ENCODE results near the gene ANKS4B. TPM values are rescaled to one million over a fixed set of nuclear protein-coding genes. Genes with fewer than 3 reads are reported as not detected.
"Not testable (repeated sequence)": the region's sequence is repeated elsewhere in the genome, so short reads cannot be mapped to it uniquely, and the experiment has no call there.

Gene ANKS4B
- total and polyA plus RNA-seq, 2 experiments from 2014 or later = not detected

GRCh38 chr16:21239646-21240045 lies 6.1 kb downstream of the ANKS4B start:
- TF ChIP-seq, protein P1, sequence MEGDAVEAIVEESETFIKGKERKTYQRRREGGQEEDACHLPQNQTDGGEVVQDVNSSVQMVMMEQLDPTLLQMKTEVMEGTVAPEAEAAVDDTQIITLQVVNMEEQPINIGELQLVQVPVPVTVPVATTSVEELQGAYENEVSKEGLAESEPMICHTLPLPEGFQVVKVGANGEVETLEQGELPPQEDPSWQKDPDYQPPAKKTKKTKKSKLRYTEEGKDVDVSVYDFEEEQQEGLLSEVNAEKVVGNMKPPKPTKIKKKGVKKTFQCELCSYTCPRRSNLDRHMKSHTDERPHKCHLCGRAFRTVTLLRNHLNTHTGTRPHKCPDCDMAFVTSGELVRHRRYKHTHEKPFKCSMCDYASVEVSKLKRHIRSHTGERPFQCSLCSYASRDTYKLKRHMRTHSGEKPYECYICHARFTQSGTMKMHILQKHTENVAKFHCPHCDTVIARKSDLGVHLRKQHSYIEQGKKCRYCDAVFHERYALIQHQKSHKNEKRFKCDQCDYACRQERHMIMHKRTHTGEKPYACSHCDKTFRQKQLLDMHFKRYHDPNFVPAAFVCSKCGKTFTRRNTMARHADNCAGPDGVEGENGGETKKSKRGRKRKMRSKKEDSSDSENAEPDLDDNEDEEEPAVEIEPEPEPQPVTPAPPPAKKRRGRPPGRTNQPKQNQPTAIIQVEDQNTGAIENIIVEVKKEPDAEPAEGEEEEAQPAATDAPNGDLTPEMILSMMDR (IDR thresholded peaks at IDR 0.05; ENCODE audit: low read depth, low read length) = no peak
- H3K27ac ChIP-seq = no peak overlapping the region
- H3K4me1 ChIP-seq (ENCODE audit: low read depth) = no peaks in the 10 kb centered on the region
- no peak for DNase-seq (ENCODE audit: low read depth in 1 of 2, low spot score in 1 of 2)
- no peaks in the 10 kb centered on the region for H3K9me3 ChIP-seq (ENCODE audit: low read depth)
- H3K36me3 ChIP-seq = no peaks in the 10 kb centered on the region
- H3K4me3 ChIP-seq = no peak overlapping the region
- H3K27me3 ChIP-seq = no peaks in the 10 kb centered on the region

GRCh38 chr16:21242756-21243155 lies 9.3 kb downstream of the ANKS4B start:
- Histone ChIP-seq H3K27me3 (no peaks in the 10 kb centered on the region), H3K4me3 (no peak overlapping the region), H3K27ac (no peak overlapping the region), H3K4me1 (ENCODE audit: low read depth) (no peaks in the 10 kb centered on the region), H3K36me3 (no peaks in the 10 kb centered on the region), H3K9me3 (ENCODE audit: low read depth) (no peaks in the 10 kb centered on the region)
- peak in 1 of 2 donors; percentile 46 for DNase-seq (ENCODE audit: low read depth in 1 of 2, low spot score in 1 of 2)
- TF ChIP-seq, protein P1 (IDR thresholded peaks at IDR 0.05; ENCODE audit: low read depth, low read length) = no peak

- Histone ChIP-seq H3K27ac (no peak overlapping the region), H3K36me3 (no peaks in the 10 kb centered on the region), H3K9me3 (ENCODE audit: low read depth) (no peaks in the 10 kb centered on the region), H3K27me3 (no peaks in the 10 kb centered on the region), H3K4me1 (ENCODE audit: low read depth) (no peaks in the 10 kb centered on the region), H3K4me3 (no peak overlapping the region)
- DNase-seq (ENCODE audit: low read depth in 1 of 2, low spot score in 1 of 2) = no peak
- TF ChIP-seq, protein P1 (IDR thresholded peaks at IDR 0.05; ENCODE audit: low read depth, low read length) = no peak
These were observed 11.2 kb downstream of the ANKS4B start for GRCh38 chr16:21244518-21245215.

DNA sequence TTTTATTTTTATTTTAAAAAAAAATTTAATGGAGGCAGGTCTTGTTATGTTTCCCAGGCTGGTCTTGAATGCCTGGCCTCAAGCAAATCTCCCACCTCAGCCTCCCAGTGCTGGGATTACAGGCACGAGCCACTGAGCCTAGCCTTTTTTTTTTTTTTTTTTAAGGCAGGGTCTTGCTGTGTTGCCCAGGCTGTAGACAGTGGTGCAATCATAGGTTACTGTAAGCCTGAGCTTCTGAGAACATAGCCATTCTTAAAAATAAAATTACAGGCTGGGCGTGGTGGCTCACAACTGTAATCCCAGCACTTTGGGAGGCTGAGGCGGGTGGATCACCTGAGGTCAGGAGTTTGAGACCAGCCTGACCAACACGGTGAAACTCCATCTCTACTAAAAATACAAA lies 14.7 kb downstream of the ANKS4B start:
- DNase-seq (ENCODE audit: low read depth in 1 of 2, low spot score in 1 of 2); H3K27ac ChIP-seq; H3K4me1 ChIP-seq (ENCODE audit: low read depth); H3K36me3 ChIP-seq; H3K9me3 ChIP-seq (ENCODE audit: low read depth); H3K4me3 ChIP-seq; H3K27me3 ChIP-seq: not testable (repeated sequence)

DNA sequence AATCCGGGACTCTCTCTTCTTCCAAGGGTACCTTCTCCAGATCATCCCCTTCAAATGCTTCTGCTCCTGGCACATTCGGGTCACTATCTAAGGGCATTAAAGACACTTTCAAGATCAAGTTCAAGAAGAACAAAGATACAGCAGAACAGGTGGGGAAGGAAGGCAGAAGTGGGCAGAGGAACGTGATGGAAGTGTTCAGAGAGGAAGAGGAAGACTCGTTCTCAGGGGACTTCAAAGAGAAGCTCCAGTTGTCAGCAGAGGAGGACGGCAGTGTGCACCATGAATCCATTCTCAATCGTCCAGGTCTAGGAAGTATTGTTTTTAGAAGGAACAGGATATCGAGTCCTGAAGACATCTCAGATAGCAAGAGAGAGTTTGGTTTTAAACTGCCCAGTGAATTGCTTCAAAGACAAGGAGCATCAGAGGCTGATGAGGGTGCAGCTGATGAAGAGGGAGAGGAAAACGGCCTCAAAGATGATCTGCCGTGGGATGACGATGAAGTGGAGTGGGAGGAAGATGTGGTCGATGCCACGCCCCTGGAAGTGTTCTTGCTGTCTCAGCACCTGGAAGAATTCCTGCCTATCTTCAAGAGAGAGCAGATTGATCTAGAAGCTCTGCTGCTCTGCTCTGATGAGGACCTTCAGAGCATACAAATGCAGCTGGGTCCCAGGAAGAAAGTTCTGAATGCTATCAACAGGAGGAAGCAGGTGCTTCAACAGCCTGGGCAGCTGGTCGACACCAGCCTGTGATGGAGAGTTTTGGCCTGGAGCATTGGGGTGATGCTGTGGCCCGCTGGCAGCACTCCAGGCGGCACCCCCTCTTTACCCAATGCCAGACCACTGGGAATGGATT lies 16.8 kb downstream of the ANKS4B start:
- Histone ChIP-seq H3K9me3 (ENCODE audit: low read depth) (no peaks in the 10 kb centered on the region), H3K4me3 (no peak overlapping the region), H3K27ac (no peak overlapping the region), H3K27me3 (no peaks in the 10 kb centered on the region), H3K4me1 (ENCODE audit: low read depth) (no peaks in the 10 kb centered on the region), H3K36me3 (no peaks in the 10 kb centered on the region)
- TF ChIP-seq, protein P1 (IDR thresholded peaks at IDR 0.05; ENCODE audit: low read depth, low read length) = no peak
- no peak for DNase-seq (ENCODE audit: low read depth in 1 of 2, low spot score in 1 of 2)

- no peak for DNase-seq (ENCODE audit: low read depth in 1 of 2, low spot score in 1 of 2)
- TF ChIP-seq, protein P1 (IDR thresholded peaks at IDR 0.05; ENCODE audit: low read depth, low read length) = no peak
- H3K4me3 ChIP-seq = no peak overlapping the region
- no peaks in the 10 kb centered on the region for H3K27me3 ChIP-seq
- no peak overlapping the region for H3K27ac ChIP-seq
- H3K36me3 ChIP-seq = no peaks in the 10 kb centered on the region
- H3K9me3 ChIP-seq (ENCODE audit: low read depth) = no peaks in the 10 kb centered on the region
- no peaks in the 10 kb centered on the region for H3K4me1 ChIP-seq (ENCODE audit: low read depth)
These were observed 20.0 kb downstream of the ANKS4B start for GRCh38 chr16:21253470-21253869.

Data from cardiac muscle cell (in vitro differentiated cells and primary cell).